H1 (cell line): ENCODE results near the gene ITPR1. TPM values are rescaled to one million over a fixed set of nuclear protein-coding genes. Genes with fewer than 3 reads are reported as not detected.

Experiments used
- CTCF ChIA-PET: fragments of 300-600 bp; sonication (Branson Sonifier 250); formaldehyde crosslinking; loops from one replicate; lab custom pipeline; 2021; ENCODE audit not compliant: partially characterized antibody; lab: Charles Lee
- POLR2A ChIA-PET: fragments of 300-600 bp; sonication (Branson Sonifier 250); formaldehyde crosslinking; loops from one replicate; lab custom pipeline; 2021; ENCODE audit warnings: inconsistent platforms; ENCODE audit not compliant: partially characterized antibody; lab: Charles Lee
- DNase-seq, 2 experiments: peaks; one replicate each; pipeline versions ENCODE4 v3.0.0 to v3.0.0-alpha.2; 2010 to 2022; ENCODE audit warnings: low spot score in 2 of 2, low read depth in 1 of 2, mixed read lengths in 1 of 2
- FAIRE-seq: peaks from 2 replicates; lab custom pipeline; 2011; peaks lifted over from hg19 to GRCh38; lab: Jason Lieb, UNC
- H2AFZ ChIP-seq: 2 replicates; pipeline ENCODE4 v1.8.1; 2012; ENCODE audit warnings: low read length, inconsistent platforms
- H2AK5ac ChIP-seq: 2 replicates; pipeline ENCODE4 v1.6.1; 2013; ENCODE audit warnings: low read depth, low read length
- H2BK120ac ChIP-seq: replicated peaks from 2 replicates; pipeline ENCODE3; 2013; ENCODE audit warnings: low read depth, low read length, inconsistent platforms
- H2BK12ac ChIP-seq: 2 replicates; pipeline ENCODE4 v1.6.1; 2013; ENCODE audit warnings: low read depth, low read length
- H2BK15ac ChIP-seq: 2 replicates; pipeline ENCODE4 v1.6.1; 2013; ENCODE audit warnings: low read length
- H2BK20ac ChIP-seq: 2 replicates; pipeline ENCODE4 v1.6.1; 2013; ENCODE audit warnings: low read length
- H2BK5ac ChIP-seq: 2 replicates; pipeline ENCODE4 v1.6.1; 2013; ENCODE audit warnings: low read depth, low read length
- H3K14ac ChIP-seq: 2 replicates; pipeline ENCODE4 v1.6.1; 2013; ENCODE audit warnings: inconsistent platforms; ENCODE audit not compliant: insufficient read length
- H3K18ac ChIP-seq: 2 replicates; pipeline ENCODE4 v1.6.1; 2013; ENCODE audit warnings: low read length; ENCODE audit errors: extremely low read depth
- H3K23ac ChIP-seq: 2 replicates; pipeline ENCODE4 v1.6.1; 2013; ENCODE audit warnings: inconsistent platforms; ENCODE audit not compliant: insufficient read length
- H3K23me2 ChIP-seq: 2 replicates; pipeline ENCODE4 v1.6.1; 2013; ENCODE audit warnings: low read depth, low read length
- H3K27ac ChIP-seq: 2 replicates; pipeline ENCODE4 v1.6.1; 2011; ENCODE audit warnings: low read depth, low read length, inconsistent platforms
- H3K27me3 ChIP-seq, 4 experiments: replicated peaks in 1 of 4; 1 replicate in 1 of 4; 2 replicates in 3 of 4; pipeline versions ENCODE4 v1.6.1 to v1.8.1; 2011 to 2013; ENCODE audit warnings: low read length in 3 of 4, mild to moderate bottlenecking in 3 of 4, inconsistent platforms in 2 of 4, mixed read lengths in 2 of 4, moderate library complexity in 1 of 4; ENCODE audit not compliant: control insufficient read depth in 3 of 4, insufficient read depth in 3 of 4; ENCODE audit errors: extremely low read depth in 1 of 4
- H3K36me3 ChIP-seq, 4 experiments: 2 replicates each; pipeline versions ENCODE4 v1.6.1 to v1.8.1; 2011 to 2013; ENCODE audit warnings: mild to moderate bottlenecking in 4 of 4, low read length in 3 of 4, moderate library complexity in 2 of 4, control low read depth in 1 of 4, inconsistent platforms in 1 of 4; ENCODE audit not compliant: insufficient read depth in 4 of 4, control insufficient read depth in 2 of 4
- H3K4ac ChIP-seq: replicated peaks from 2 replicates; pipeline ENCODE3; 2013; ENCODE audit warnings: low read length, low read depth, mixed read lengths, inconsistent platforms; ENCODE audit not compliant: insufficient read length
- H3K4me1 ChIP-seq, 4 experiments: replicated peaks in 1 of 4; 1 replicate in 1 of 4; 2 replicates in 3 of 4; pipeline versions ENCODE4 v1.6.1 to v1.8.1; 2011 to 2013; ENCODE audit warnings: low read length in 3 of 4, inconsistent platforms in 2 of 4, mixed read lengths in 1 of 4; ENCODE audit not compliant: insufficient read depth in 4 of 4, control insufficient read depth in 3 of 4
- H3K4me2 ChIP-seq, 2 experiments: 2 replicates each; pipeline versions ENCODE4 v1.6.1 to v1.8.1; 2011 to 2013; ENCODE audit warnings: low read depth in 2 of 2, low read length in 2 of 2, control low read depth in 1 of 2, inconsistent platforms in 1 of 2, mild to moderate bottlenecking in 1 of 2; ENCODE audit not compliant: insufficient read depth in 1 of 2
- H3K4me3 ChIP-seq, 4 experiments: fragments of 200-600, 300-600 bp in 1 of 4; sonication (generic), shearing (Covaris generic), sonication (Bioruptor Twin) in 1 of 4; 2 replicates each; pipeline versions ENCODE4 v1.5.1 to v1.8.1; 2011 to 2016; ENCODE audit warnings: low read length in 4 of 4, low read depth in 3 of 4, control low read depth in 2 of 4, inconsistent platforms in 2 of 4, mild to moderate bottlenecking in 2 of 4, mixed read lengths in 1 of 4, moderate library complexity in 1 of 4; ENCODE audit not compliant: insufficient read depth in 2 of 4; ENCODE audit errors: extremely low read depth in 1 of 4
- H3K56ac ChIP-seq: replicated peaks from 2 replicates; pipeline ENCODE3; 2013; ENCODE audit warnings: low read depth, mild to moderate bottlenecking, mixed read lengths, low read length, inconsistent platforms; ENCODE audit not compliant: insufficient read length
- H3K79me1 ChIP-seq: 2 replicates; pipeline ENCODE4 v1.6.1; 2013; ENCODE audit warnings: low read depth, low read length, control low read depth
- H3K79me2 ChIP-seq, 2 experiments: 2 replicates each; pipeline versions ENCODE4 v1.6.1 to v1.8.1; 2012 to 2013; ENCODE audit warnings: low read length in 2 of 2, mild to moderate bottlenecking in 2 of 2, inconsistent platforms in 1 of 2; ENCODE audit not compliant: insufficient read depth in 2 of 2, control insufficient read depth in 1 of 2
- H3K9ac ChIP-seq, 4 experiments: replicated peaks in 1 of 4; 1 replicate in 1 of 4; 2 replicates in 3 of 4; pipeline versions ENCODE4 v1.6.1 to v1.8.1; 2011 to 2013; ENCODE audit warnings: low read depth in 3 of 4, low read length in 3 of 4, control low read depth in 2 of 4, mild to moderate bottlenecking in 2 of 4, moderate library complexity in 2 of 4, inconsistent platforms in 1 of 4; ENCODE audit errors: extremely low read depth in 1 of 4
- H3K9me3 ChIP-seq, 2 experiments: 2 replicates each; pipeline versions ENCODE4 v1.6.1 to v1.8.1; 2012 to 2013; ENCODE audit warnings: mild to moderate bottlenecking in 2 of 2, moderate library complexity in 2 of 2, control low read depth in 1 of 2, inconsistent platforms in 1 of 2, low read depth in 1 of 2, low read length in 1 of 2, mixed read lengths in 1 of 2; ENCODE audit not compliant: insufficient read depth in 2 of 2
- H4K20me1 ChIP-seq, 2 experiments: replicated peaks in 1 of 2; 2 replicates each; pipeline versions ENCODE3 to v1.8.1; 2011 to 2013; ENCODE audit warnings: inconsistent platforms in 2 of 2, low read length in 2 of 2, mild to moderate bottlenecking in 1 of 2; ENCODE audit not compliant: insufficient read depth in 2 of 2, control insufficient read depth in 1 of 2
- H4K5ac ChIP-seq: 2 replicates; pipeline ENCODE4 v1.6.1; 2013; ENCODE audit warnings: low read length, low read depth, mixed read lengths, inconsistent platforms; ENCODE audit not compliant: insufficient read length
- H4K8ac ChIP-seq: 2 replicates; pipeline ENCODE4 v1.8.0; 2013; ENCODE audit warnings: mild to moderate bottlenecking, moderate library complexity, low read length, inconsistent platforms; ENCODE audit not compliant: insufficient read depth; ENCODE audit errors: extremely low read depth
- H4K91ac ChIP-seq: replicated peaks from 2 replicates; pipeline ENCODE3; 2013; ENCODE audit warnings: low read length, mixed read lengths, inconsistent platforms; ENCODE audit not compliant: insufficient read length
- ASH2L ChIP-seq: fragments of 200-600, 300-600 bp; sonication (generic); IDR thresholded peaks from one replicate; pipeline ENCODE4 v1.7.1; 2017; ENCODE audit warnings: low read length
- BACH1 ChIP-seq: IDR thresholded peaks from 2 replicates; pipeline ENCODE4 v1.6.1; 2012; ENCODE audit warnings: low read length, improper control_type of control experiment
- CBX5 ChIP-seq: fragments of 300-800, 300-1000 bp; sonication (generic); IDR thresholded peaks from 2 replicates; pipeline ENCODE4 v1.7.1; 2016; ENCODE audit warnings: antibody characterized with exemption, low read length, low read depth
- CEBPB ChIP-seq: IDR thresholded peaks from 2 replicates; pipeline ENCODE4 v1.6.1; 2012; ENCODE audit warnings: low read depth, low read length
- CHD1 ChIP-seq: IDR thresholded peaks from 2 replicates; pipeline ENCODE4 v1.6.1; 2012; ENCODE audit warnings: low read depth, low read length, improper control_type of control experiment
- EZH2 ChIP-seq: fragments of 200-600 bp; sonication (generic); IDR thresholded peaks from 2 replicates; pipeline ENCODE4 v1.7.1; 2012; ENCODE audit warnings: low read depth, mild to moderate bottlenecking, moderate library complexity, low read length, inconsistent platforms; ENCODE audit not compliant: severe bottlenecking
- JUN ChIP-seq: IDR thresholded peaks from 2 replicates; pipeline ENCODE4 v1.6.1; 2011; ENCODE audit warnings: low read depth, mild to moderate bottlenecking, improper control_type of control experiment, low read length
- NRF1 ChIP-seq: IDR thresholded peaks from 2 replicates; pipeline ENCODE4 v1.6.1; 2011; ENCODE audit warnings: mild to moderate bottlenecking, low read depth, low read length, improper control_type of control experiment
- SIRT6 ChIP-seq: IDR thresholded peaks from one replicate; pipeline ENCODE4 v1.7.1; 2012; ENCODE audit warnings: low read length, inconsistent platforms
- SIX5 ChIP-seq: IDR thresholded peaks from 2 replicates; pipeline ENCODE4 v1.6.1; 2011; ENCODE audit warnings: mild to moderate bottlenecking, low read depth, low read length
- TAF1 ChIP-seq: IDR thresholded peaks from 2 replicates; pipeline ENCODE4 v1.6.1; 2011; ENCODE audit warnings: mild to moderate bottlenecking, low read depth, low read length
- TAF7 ChIP-seq: optimal IDR thresholded peaks from 2 replicates; pipeline ENCODE3; 2011; ENCODE audit warnings: low read depth, mild to moderate bottlenecking, inconsistent platforms, low read length, moderate library complexity, borderline replicate concordance
- TEAD4 ChIP-seq: IDR thresholded peaks from 2 replicates; pipeline ENCODE4 v1.6.1; 2012; ENCODE audit warnings: low read depth, low read length, inconsistent platforms, mixed read lengths
- WGBS, 2 experiments: shearing (Covaris generic) in 1 of 2; methylation state at CpG; one replicate each; pipeline versions ENCODE4 v1.1.6 to v1.1.7; 2013 to 2015; ENCODE audit warnings: low lambda C conversion rate in 2 of 2, mixed read lengths in 2 of 2, inconsistent platforms in 1 of 2, low coverage in 1 of 2, missing lambda C conversion rate in 1 of 2; ENCODE audit not compliant: insufficient replicate concordance in 2 of 2, insufficient coverage in 1 of 2, insufficient read length in 1 of 2; ENCODE audit errors: extremely low coverage in 1 of 2, missing lambda C conversion rate in 1 of 2; 5-methylcytosine and 5-hydroxymethylcytosine counted together
- polyA plus RNA-seq, 7 experiments: library from polyadenylated mRNA; depleted of rRNA in 3 of 7; stranded (reverse) in 5 of 7; unstranded in 2 of 7; fragments of >200 nt in 5 of 7; fragments of 200-250 nt in 2 of 7; gene quantifications; 1 replicate in 5 of 7; 2 replicates in 1 of 7; 4 replicates in 1 of 7; pipeline versions ENCODE4 v1.2.1 to v1.2.3, GENCODE V29; 2011 to 2013; ENCODE audit warnings: missing spikeins in 2 of 7, mixed read lengths in 2 of 7
- total RNA-seq: library from RNA; stranded (reverse); fragmentation: NEBNext Ultra II Directional; extraction: Animal tissue kit (Norgen Biotek cat#: 25700); gene quantifications from 2 replicates; pipeline ENCODE4 v1.2.1, GENCODE V29; 2021
- TF ChIP-seq, protein P1 (sequence below): IDR thresholded peaks from 2 replicates; pipeline ENCODE4 v1.6.1; 2011; ENCODE audit warnings: low read length, improper control_type of control experiment

The ITPR1 gene
- total and polyA plus RNA-seq, 2 of the 8 experiments (the other 6 are each of a cell fraction or from before 2014, with no cell fraction given), result 2.5 to 16.3 TPM

DNA sequence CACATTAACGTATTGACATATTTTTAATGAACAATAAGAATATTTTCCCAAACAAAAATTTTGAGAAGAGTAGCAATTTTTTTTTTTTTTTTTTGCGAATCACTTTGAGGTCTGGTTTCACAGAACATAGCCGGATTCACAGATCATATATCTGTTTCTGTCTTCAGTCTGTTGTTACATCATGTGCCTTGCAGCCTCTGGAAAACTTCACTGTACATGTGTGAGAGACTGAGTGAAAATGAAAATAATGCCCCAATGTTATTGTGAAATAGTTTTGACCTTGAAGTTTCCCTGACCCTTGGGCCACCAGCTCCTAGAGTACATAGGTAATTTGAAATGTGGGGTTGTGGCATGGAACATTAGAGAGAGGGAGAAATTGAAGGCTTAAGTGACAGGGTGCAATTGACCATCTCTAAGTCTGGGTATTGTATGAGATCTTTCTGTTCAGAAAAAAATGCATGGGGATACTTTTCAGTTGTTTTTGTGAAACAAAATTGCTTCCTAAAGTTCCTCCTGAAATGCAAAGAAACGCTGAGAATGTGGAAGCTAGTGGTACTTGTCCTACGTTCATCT, 14.0 kb downstream of the ITPR1 start:
- no peak overlapping the region for H2BK15ac ChIP-seq
- H2AFZ ChIP-seq, result no peak overlapping the region
- no peaks in the 10 kb centered on the region for H3K23me2 ChIP-seq
- peaks cover 0 to 4% (median 1%) of the 10 kb centered on the region in 4 experiments; a peak in 2 of 7 replicates for H3K4me1 ChIP-seq
- H3K27ac ChIP-seq, result no peak overlapping the region
- H3K79me1 ChIP-seq, result no peaks in the 10 kb centered on the region
- no peak overlapping the region for H3K4ac ChIP-seq
- WGBS, 2 experiments, result 94% methylated on average over 5 of the region's 5 CpGs; no CpG with 5 or more reads in 1 of the 2 experiments
- no peak overlapping the region for H4K8ac ChIP-seq
- H3K79me2 ChIP-seq, result no peaks in the 10 kb centered on the region; a peak in 1 of 4 replicates
- no peak overlapping the region for H2BK20ac ChIP-seq
- no peak for FAIRE-seq
- no peak overlapping the region for H3K4me3 ChIP-seq
- H4K91ac ChIP-seq, result no peak overlapping the region
- no peak for DNase-seq
- no peak overlapping the region for H3K18ac ChIP-seq
- POLR2A ChIA-PET, result interaction anchor here (1.6 to 8.6 kb wide), 2 partner anchors 14 to 40 kb away, joined by 3 to 91 read pairs; partner anchors contain the start of genes ITPR1 and SUMF1
- H3K9ac ChIP-seq, result no peak overlapping the region
- H3K4me2 ChIP-seq, result no peak overlapping the region
- no peak overlapping the region for H2BK120ac ChIP-seq
- no peak overlapping the region for H3K14ac ChIP-seq
- H3K27me3 ChIP-seq, result no peaks in the 10 kb centered on the region; a peak in 2 of 7 replicates
- no peak overlapping the region for H2BK12ac ChIP-seq
- H4K5ac ChIP-seq, result no peak overlapping the region
- H2AK5ac ChIP-seq, result no peak overlapping the region
- no peak overlapping the region for H3K56ac ChIP-seq
- peaks cover 0 to 2% of the 10 kb centered on the region in 2 experiments for H4K20me1 ChIP-seq
- no peak overlapping the region for H3K23ac ChIP-seq
- H3K9me3 ChIP-seq, result no peaks in the 10 kb centered on the region
- no peak overlapping the region for H2BK5ac ChIP-seq
- CTCF ChIA-PET, result interaction anchor here (0.8 to 2.0 kb wide), 3 partner anchors 12 to 156 kb away, joined by 3 to 5 read pairs (median 5); no protein-coding TSS in a partner anchor
- H3K36me3 ChIP-seq, result no peaks in the 10 kb centered on the region
- TF ChIP-seq CBX5 (no peak), TAF1 (no peak), SIX5 (no peak), NRF1 (no peak), TAF7 (no peak), JUN (no peak), BACH1 (no peak), SIRT6 (no peak), ASH2L (no peak), EZH2 (no peak), CEBPB (no peak), CHD1 (no peak), TEAD4 (no peak)
- TF ChIP-seq, protein P1, sequence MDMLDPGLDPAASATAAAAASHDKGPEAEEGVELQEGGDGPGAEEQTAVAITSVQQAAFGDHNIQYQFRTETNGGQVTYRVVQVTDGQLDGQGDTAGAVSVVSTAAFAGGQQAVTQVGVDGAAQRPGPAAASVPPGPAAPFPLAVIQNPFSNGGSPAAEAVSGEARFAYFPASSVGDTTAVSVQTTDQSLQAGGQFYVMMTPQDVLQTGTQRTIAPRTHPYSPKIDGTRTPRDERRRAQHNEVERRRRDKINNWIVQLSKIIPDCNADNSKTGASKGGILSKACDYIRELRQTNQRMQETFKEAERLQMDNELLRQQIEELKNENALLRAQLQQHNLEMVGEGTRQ, result no peak
